Stimulated activated CD8-positive, alpha-beta memory T cell treated with anti-CD3 and anti-CD28 coated beads, Interleukin-7, amount 100 ng/mL, for 48 hours (primary cell): ENCODE data around the gene CILP2.

Experiments
- DNase-seq, 2 donors: peaks; one replicate each; pipeline ENCODE4 v3.0.0-alpha.2; 2020; ENCODE audit warnings: low read depth in 1 of 2; ENCODE audit errors: extremely low read depth in 1 of 2

The CILP2 gene

GRCh38 chr19:19505669-19506326, 32.3 kb upstream of the CILP2 start:
- DNase-seq: no peak

GRCh38 chr19:19506592-19506991, 31.5 kb upstream of the CILP2 start:
- no peak for DNase-seq

- DNase-seq: no peak
Measured at GRCh38 chr19:19507354-19507753, 30.7 kb upstream of the CILP2 start.

GRCh38 chr19:19508217-19508616, 29.8 kb upstream of the CILP2 start:
- no peak for DNase-seq

GRCh38 chr19:19510432-19510831, 27.6 kb upstream of the CILP2 start:
- DNase-seq: no peak

GRCh38 chr19:19513682-19514081, 24.4 kb upstream of the CILP2 start:
- no peak for DNase-seq

GRCh38 chr19:19514215-19514657, 23.8 kb upstream of the CILP2 start:
- no peak for DNase-seq

- no peak for DNase-seq
Measured at GRCh38 chr19:19514881-19515641, 23.0 kb upstream of the CILP2 start, which contains the start of gene TSSK6. Gene TSSK6, minus strand, starts transcription at chr19:19515548. Its CDS starts 121 bp downstream, at chr19:19515427.

- peak; percentile 82 to 87 for DNase-seq
Measured at GRCh38 chr19:19515642-19516519, 22.2 kb upstream of the CILP2 start, which contains the start of gene NDUFA13. Gene NDUFA13, plus strand, starts transcription at chr19:19516225. Its CDS starts 14 bp downstream, at chr19:19516239.

GRCh38 chr19:19517235-19517619, 20.8 kb upstream of the CILP2 start:
- DNase-seq: no peak

- DNase-seq: no peak
Measured at GRCh38 chr19:19520989-19521388, 17.1 kb upstream of the CILP2 start.

GRCh38 chr19:19523177-19523576, 14.9 kb upstream of the CILP2 start:
- no peak for DNase-seq

- DNase-seq: no peak
Measured at GRCh38 chr19:19524053-19524452, 14.0 kb upstream of the CILP2 start.

GRCh38 chr19:19525611-19526380, 12.3 kb upstream of the CILP2 start:
- DNase-seq: no peak

- DNase-seq: no peak
Measured at GRCh38 chr19:19526581-19527370, 11.3 kb upstream of the CILP2 start.

GRCh38 chr19:19527371-19527656, 10.8 kb upstream of the CILP2 start:
- DNase-seq: no peak

- no peak for DNase-seq
Measured at GRCh38 chr19:19527674-19528625, 10.1 kb upstream of the CILP2 start.

GRCh38 chr19:19528721-19529490, 9.2 kb upstream of the CILP2 start, which contains the start of gene YJEFN3:
Gene YJEFN3, plus strand, starts transcription at chr19:19528911. Its CDS starts 22 bp downstream, at chr19:19528933.
- no peak for DNase-seq
